Left ventricle myocardium inferior (tissue), 1 donor: ENCODE results near the gene P2RY1. TPM values are rescaled to one million over a fixed set of nuclear protein-coding genes. Genes with fewer than 3 reads are reported as not detected.
A peak's percentile ranks its signal among the peaks of the same experiment; 100 is the strongest.

ENCODE experiments used
- DNase-seq: peaks from one replicate; pipeline ENCODE4 v3.0.0-alpha.2; 2020
- H3K27ac ChIP-seq: fragments of 200-600 bp; replicated peaks from 2 replicates; pipeline ENCODE4 v1.8.0; 2021
- H3K27me3 ChIP-seq: fragments of 200-600 bp; 2 replicates; pipeline ENCODE4 v1.8.0; 2021; ENCODE audit warnings: low read depth
- H3K36me3 ChIP-seq: fragments of 200-600 bp; 2 replicates; pipeline ENCODE4 v1.8.0; 2021
- H3K4me1 ChIP-seq: fragments of 200-600 bp; 2 replicates; pipeline ENCODE4 v1.8.0; 2021
- H3K4me3 ChIP-seq: fragments of 200-600 bp; 2 replicates; pipeline ENCODE4 v1.8.0; 2021; ENCODE audit warnings: mild to moderate bottlenecking, moderate library complexity
- H3K9me3 ChIP-seq: fragments of 200-600 bp; replicated peaks from 2 replicates; pipeline ENCODE4 v1.8.0; 2021
- intact Hi-C: fragments of 100-400 bp; cut with micrococcal nuclease; formaldehyde crosslinking; loops from one replicate; pipeline ENCODE4 v1.11.0; 2022
- long read RNA-seq: library from polyadenylated mRNA; unstranded; transcript quantifications from one replicate; pipeline ENCODE4 v2.0.0, GENCODE V29; 2021
- total RNA-seq: library from RNA; stranded (reverse); fragmentation: NEBNext Ultra II Directional; extraction: Animal tissue kit (Norgen Biotek cat#: 25700); gene quantifications from one replicate; pipeline ENCODE4 v1.2.1, GENCODE V29; 2021
- TF ChIP-seq, protein P1 (sequence below): fragments of 200-600 bp; IDR thresholded peaks from 2 replicates; pipeline ENCODE4 v1.8.0; 2021; ENCODE audit warnings: antibody characterized with exemption, mild to moderate bottlenecking, borderline replicate concordance
- donor health status: DM: no; HTN: yes; CAD: no; lungs with severe emphysema.

P2RY1 gene, protein sequence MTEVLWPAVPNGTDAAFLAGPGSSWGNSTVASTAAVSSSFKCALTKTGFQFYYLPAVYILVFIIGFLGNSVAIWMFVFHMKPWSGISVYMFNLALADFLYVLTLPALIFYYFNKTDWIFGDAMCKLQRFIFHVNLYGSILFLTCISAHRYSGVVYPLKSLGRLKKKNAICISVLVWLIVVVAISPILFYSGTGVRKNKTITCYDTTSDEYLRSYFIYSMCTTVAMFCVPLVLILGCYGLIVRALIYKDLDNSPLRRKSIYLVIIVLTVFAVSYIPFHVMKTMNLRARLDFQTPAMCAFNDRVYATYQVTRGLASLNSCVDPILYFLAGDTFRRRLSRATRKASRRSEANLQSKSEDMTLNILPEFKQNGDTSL
- total RNA-seq = 11.2 TPM
- long read RNA-seq, full-length matches to known transcripts = 22 of 22 reads
- long read RNA-seq, partial matches to known transcripts = 0 of 22 reads
- long read RNA-seq, other reads (novel, unspliced or antisense) = 0 of 22 reads

DNA sequence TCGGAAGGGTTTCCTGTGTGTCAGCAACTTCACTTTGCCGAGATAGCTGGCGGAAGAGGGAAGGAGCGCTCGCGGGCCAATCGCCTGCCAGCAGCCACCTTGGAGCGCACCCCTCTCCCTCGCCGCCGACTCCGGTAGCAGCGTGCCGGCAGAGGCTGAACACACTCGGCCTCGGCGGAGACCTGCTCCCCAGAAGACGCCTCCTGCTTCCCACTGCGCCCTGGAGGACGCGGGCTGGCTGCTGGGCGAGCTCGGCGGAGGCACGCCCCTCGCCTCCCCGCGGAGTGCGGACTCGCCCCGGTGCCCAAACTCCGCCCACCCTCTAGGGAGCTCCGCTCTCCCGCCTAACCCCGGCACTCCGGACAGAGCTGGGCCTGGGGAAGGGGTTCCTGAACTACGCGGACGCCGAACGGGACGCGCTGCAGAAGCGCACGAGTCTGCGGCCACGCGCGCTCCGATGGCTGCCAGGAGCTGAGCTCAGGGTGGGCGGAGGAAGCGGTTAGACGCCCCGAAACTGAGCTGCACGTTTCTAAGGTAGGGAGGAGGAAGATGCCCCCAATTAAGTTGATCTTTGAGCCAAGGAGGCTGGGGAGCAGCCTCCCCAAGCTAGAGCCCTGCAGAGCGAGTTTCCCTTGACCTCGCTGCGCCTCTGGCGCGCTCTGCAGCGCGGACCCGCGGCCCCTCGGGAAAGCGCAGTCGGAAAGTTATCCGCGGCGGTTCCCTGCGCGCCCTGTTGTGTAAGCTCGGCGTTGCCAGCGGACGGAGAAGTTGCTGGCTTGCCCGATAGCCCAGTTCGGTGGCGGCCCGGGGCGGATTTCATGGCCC lies at the start of gene P2RY1:
Gene P2RY1 (plus strand): TSS at position 356 of the 825 bp plus-strand sequence. CDS start 652 bp downstream, outside the sequence.
- no peaks in the 10 kb centered on the region for H3K27me3 ChIP-seq
- peak within 1 kb of the TSS; percentile 82 for H3K27ac ChIP-seq
- H3K4me3 ChIP-seq = peak within 1 kb of the TSS; percentile 90
- peak; percentile 71 for DNase-seq
- intact Hi-C loops = no loop called here
- H3K4me1 ChIP-seq = peaks cover 54% of the 10 kb centered on the region
- TF ChIP-seq, protein P1, sequence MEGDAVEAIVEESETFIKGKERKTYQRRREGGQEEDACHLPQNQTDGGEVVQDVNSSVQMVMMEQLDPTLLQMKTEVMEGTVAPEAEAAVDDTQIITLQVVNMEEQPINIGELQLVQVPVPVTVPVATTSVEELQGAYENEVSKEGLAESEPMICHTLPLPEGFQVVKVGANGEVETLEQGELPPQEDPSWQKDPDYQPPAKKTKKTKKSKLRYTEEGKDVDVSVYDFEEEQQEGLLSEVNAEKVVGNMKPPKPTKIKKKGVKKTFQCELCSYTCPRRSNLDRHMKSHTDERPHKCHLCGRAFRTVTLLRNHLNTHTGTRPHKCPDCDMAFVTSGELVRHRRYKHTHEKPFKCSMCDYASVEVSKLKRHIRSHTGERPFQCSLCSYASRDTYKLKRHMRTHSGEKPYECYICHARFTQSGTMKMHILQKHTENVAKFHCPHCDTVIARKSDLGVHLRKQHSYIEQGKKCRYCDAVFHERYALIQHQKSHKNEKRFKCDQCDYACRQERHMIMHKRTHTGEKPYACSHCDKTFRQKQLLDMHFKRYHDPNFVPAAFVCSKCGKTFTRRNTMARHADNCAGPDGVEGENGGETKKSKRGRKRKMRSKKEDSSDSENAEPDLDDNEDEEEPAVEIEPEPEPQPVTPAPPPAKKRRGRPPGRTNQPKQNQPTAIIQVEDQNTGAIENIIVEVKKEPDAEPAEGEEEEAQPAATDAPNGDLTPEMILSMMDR = peak; percentile 35
- no peaks in the 10 kb centered on the region for H3K9me3 ChIP-seq
- no peaks in the 10 kb centered on the region for H3K36me3 ChIP-seq

DNA sequence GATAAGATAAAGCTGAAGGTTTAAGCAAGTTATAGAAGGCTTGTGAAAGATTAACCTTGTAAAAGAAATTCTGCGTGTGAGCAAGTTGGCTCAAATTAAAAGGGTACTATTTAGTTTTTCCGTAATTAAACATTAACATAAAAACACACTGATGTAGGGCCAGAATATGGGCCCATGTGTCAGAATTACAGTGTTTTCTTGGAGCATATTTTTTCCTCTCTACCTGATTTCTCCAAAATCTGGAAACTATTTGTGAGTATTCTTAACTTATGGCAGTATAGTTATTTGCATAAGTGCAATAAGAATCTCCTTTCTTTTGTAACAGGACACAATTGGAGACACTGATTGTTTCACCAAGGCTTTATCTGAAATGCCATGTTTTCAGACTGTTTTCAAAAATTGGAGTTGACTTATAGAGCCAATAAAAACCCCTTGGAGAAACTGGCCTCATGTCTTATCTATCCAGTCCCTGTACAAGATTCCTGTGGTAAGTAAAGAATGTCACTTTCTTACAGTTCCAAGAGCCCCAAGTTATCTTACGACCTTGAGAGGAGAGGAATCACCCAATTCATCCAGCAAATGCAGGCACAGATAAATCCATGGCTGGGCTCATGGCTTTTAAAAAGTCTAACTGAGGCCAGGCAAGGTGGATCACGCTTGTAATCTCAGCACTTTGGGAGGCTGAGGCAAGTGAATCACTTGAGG lies 47.8 kb upstream of the P2RY1 start:
- intact Hi-C loops = no loop called here
- Histone ChIP-seq H3K27ac (no peak overlapping the region), H3K27me3 (no peaks in the 10 kb centered on the region), H3K4me3 (no peak overlapping the region), H3K4me1 (no peaks in the 10 kb centered on the region), H3K36me3 (no peaks in the 10 kb centered on the region), H3K9me3 (peaks cover 10% of the 10 kb centered on the region)
- DNase-seq = no peak
- TF ChIP-seq, protein P1 = no peak

DNA sequence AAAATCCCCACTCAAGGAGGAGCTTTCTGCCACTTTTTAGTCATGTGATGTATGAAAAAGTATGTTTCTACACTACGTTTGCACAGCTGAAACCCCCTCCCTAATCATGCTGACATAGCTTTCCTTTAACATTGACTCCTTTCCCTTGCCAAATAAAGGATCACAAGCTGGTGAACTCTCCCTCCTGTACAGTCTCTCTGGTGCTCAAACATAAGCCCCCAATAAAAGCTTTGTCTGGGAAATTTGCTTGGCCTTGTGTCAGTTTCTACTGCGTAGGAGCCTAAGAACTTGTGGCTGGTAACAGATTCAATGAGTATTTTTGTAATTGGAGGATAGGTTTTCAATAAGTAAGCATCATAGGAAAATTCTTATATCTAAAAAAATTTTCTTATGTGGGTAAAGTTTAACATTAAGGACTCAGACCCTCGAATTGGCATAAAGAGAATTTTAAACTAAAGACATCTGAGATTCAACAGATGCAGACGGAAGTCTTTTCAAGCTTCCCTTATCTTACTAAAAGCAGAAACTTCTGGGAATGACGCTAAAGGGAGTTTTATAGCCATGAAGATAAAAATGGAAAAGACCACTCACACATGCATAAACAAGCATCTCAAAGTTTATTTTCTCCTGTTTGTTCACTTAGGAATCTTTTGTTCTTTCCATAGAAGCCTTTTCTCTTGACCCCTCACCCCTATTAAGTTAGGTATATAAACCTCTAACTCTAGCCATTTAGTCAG lies 44.1 kb upstream of the P2RY1 start:
- intact Hi-C loops = no loop called here
- Histone ChIP-seq H3K27me3 (no peaks in the 10 kb centered on the region), H3K9me3 (peaks cover 10% of the 10 kb centered on the region), H3K4me3 (no peak overlapping the region), H3K36me3 (no peaks in the 10 kb centered on the region), H3K27ac (no peak overlapping the region), H3K4me1 (no peaks in the 10 kb centered on the region)
- TF ChIP-seq, protein P1 = no peak
- DNase-seq = no peak

DNA sequence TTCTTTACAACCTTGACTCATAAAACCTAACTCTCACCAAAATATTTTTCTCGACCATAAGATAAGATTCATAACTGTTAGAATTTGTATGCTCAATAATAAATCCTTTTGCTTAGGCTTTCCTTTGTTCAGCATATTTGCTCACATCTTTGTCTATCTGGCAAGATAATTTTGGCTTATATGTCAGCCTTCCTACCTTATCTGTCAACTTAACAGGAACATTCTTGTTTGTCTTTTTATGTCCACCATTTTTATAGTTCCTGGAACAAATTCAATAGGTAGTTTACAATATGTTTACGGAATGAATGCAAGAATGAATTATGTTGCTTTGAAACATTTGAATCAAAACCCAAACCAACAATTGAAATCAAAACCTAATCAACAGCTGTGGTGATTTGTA lies 41.0 kb upstream of the P2RY1 start:
- Histone ChIP-seq H3K9me3 (no peaks in the 10 kb centered on the region), H3K27me3 (no peaks in the 10 kb centered on the region), H3K27ac (no peak overlapping the region), H3K4me1 (no peaks in the 10 kb centered on the region), H3K36me3 (no peaks in the 10 kb centered on the region), H3K4me3 (no peak overlapping the region)
- TF ChIP-seq, protein P1 = no peak
- intact Hi-C loops = no loop called here
- no peak for DNase-seq
